Activated CD8-positive, alpha-beta T cell treated with anti-CD3 and anti-CD28 coated beads, Interleukin-2, amount 10 ng/mL, durations not matched to agents 7 days and 5 days (primary cell): ENCODE results near the gene GALNT9. TPM values are rescaled to one million over a fixed set of nuclear protein-coding genes. Genes with fewer than 3 reads are reported as not detected.

Source experiments
- ATAC-seq: fragments of 150-1000 bp; cut with Tn5 transposase; one replicate; pipeline ENCODE4 v1.10.0; 2021; ENCODE audit warnings: moderate library complexity
- CTCF ChIA-PET: fragments of 350-600 bp; sonication (Branson Sonifier 250); formaldehyde crosslinking; loops from one replicate; lab custom pipeline; 2021; ENCODE audit warnings: antibody characterized with exemption; lab: Charles Lee
- POLR2A ChIA-PET: fragments of 350-600 bp; sonication (Branson Sonifier 250); formaldehyde crosslinking; loops from one replicate; lab custom pipeline; 2021; ENCODE audit warnings: antibody characterized with exemption; lab: Charles Lee
- DNase-seq: peaks from one replicate; pipeline ENCODE4 v3.0.0-alpha.2; 2020
- H3K27ac Mint-ChIP-seq: one replicate; pipeline ENCODE4 v1.8.0; 2021; ENCODE audit warnings: mild to moderate bottlenecking, mixed read lengths
- H3K27me3 Mint-ChIP-seq: one replicate; pipeline ENCODE4 v1.8.0; 2021; ENCODE audit warnings: low read depth, mixed read lengths
- H3K36me3 Mint-ChIP-seq: one replicate; pipeline ENCODE4 v1.8.0; 2021; ENCODE audit warnings: low read depth, mixed read lengths
- H3K4me1 Mint-ChIP-seq: one replicate; pipeline ENCODE4 v1.8.0; 2021; ENCODE audit warnings: low read depth, mixed read lengths
- H3K4me3 Mint-ChIP-seq: one replicate; pipeline ENCODE4 v1.8.0; 2021; ENCODE audit warnings: mild to moderate bottlenecking, mixed read lengths
- H3K9me3 Mint-ChIP-seq: one replicate; pipeline ENCODE4 v1.8.0; 2022; ENCODE audit warnings: mixed read lengths; ENCODE audit not compliant: insufficient read depth
- total RNA-seq, 2 experiments: library from RNA; stranded (reverse); gene quantifications; one replicate each; pipeline ENCODE4 v1.2.3, GENCODE V29; 2021

GALNT9 gene
- total RNA-seq, 2 experiments from 2014 or later, result not detected

GRCh38 chr12:132264086-132265010 lies 65.0 kb downstream of the GALNT9 start:
- Mint-ChIP-seq H3K4me3 (no peak overlapping the region), H3K9me3 (no peaks in the 10 kb centered on the region), H3K4me1 (no peaks in the 10 kb centered on the region), H3K27me3 (no peaks in the 10 kb centered on the region), H3K36me3 (no peaks in the 10 kb centered on the region), H3K27ac (no peak overlapping the region)
- CTCF ChIA-PET, result no interaction called here
- POLR2A ChIA-PET, result no interaction called here
- ATAC-seq, result no peak
- no peak for DNase-seq

- Mint-ChIP-seq H3K4me1 (peaks cover 2% of the 10 kb centered on the region), H3K9me3 (no peaks in the 10 kb centered on the region), H3K4me3 (no peak overlapping the region), H3K36me3 (no peaks in the 10 kb centered on the region), H3K27me3 (no peaks in the 10 kb centered on the region), H3K27ac (no peak overlapping the region)
- CTCF ChIA-PET, result no interaction called here
- DNase-seq (no peak), ATAC-seq (no peak)
- POLR2A ChIA-PET, result interaction anchor here (0.7 kb wide), 1 partner anchor 263 kb away, joined by 3 read pairs; no protein-coding TSS in a partner anchor
Measured at GRCh38 chr12:132263451-132264049, 65.8 kb downstream of the GALNT9 start.

GRCh38 chr12:132263061-132263360 lies 66.4 kb downstream of the GALNT9 start:
- H3K36me3 Mint-ChIP-seq, result no peaks in the 10 kb centered on the region
- ChIA-PET CTCF (no interaction called here), POLR2A (interaction anchor here (0.7 kb wide), 1 partner anchor 263 kb away, joined by 3 read pairs; no protein-coding TSS in a partner anchor)
- no peak overlapping the region for H3K27ac Mint-ChIP-seq
- ATAC-seq (no peak), DNase-seq (no peak)
- no peaks in the 10 kb centered on the region for H3K27me3 Mint-ChIP-seq
- peaks cover 2% of the 10 kb centered on the region for H3K4me1 Mint-ChIP-seq
- H3K4me3 Mint-ChIP-seq, result no peak overlapping the region
- no peaks in the 10 kb centered on the region for H3K9me3 Mint-ChIP-seq

- CTCF ChIA-PET, result no interaction called here
- H3K27ac Mint-ChIP-seq, result no peak overlapping the region
- H3K4me1 Mint-ChIP-seq, result peaks cover 2% of the 10 kb centered on the region
- no peak overlapping the region for H3K4me3 Mint-ChIP-seq
- POLR2A ChIA-PET, result interaction anchor here (0.7 kb wide), 1 partner anchor 262 kb away, joined by 3 read pairs; no protein-coding TSS in a partner anchor
- H3K36me3 Mint-ChIP-seq, result no peaks in the 10 kb centered on the region
- DNase-seq, result no peak
- no peaks in the 10 kb centered on the region for H3K9me3 Mint-ChIP-seq
- no peaks in the 10 kb centered on the region for H3K27me3 Mint-ChIP-seq
- no peak for ATAC-seq
Measured at GRCh38 chr12:132262256-132263060, 66.9 kb downstream of the GALNT9 start.

- H3K4me1 Mint-ChIP-seq, result peaks cover 2% of the 10 kb centered on the region
- no peaks in the 10 kb centered on the region for H3K36me3 Mint-ChIP-seq
- ATAC-seq (no peak), DNase-seq (no peak)
- POLR2A ChIA-PET, result no interaction called here
- H3K27me3 Mint-ChIP-seq, result no peaks in the 10 kb centered on the region
- no peak overlapping the region for H3K4me3 Mint-ChIP-seq
- H3K9me3 Mint-ChIP-seq, result no peaks in the 10 kb centered on the region
- no peak overlapping the region for H3K27ac Mint-ChIP-seq
- CTCF ChIA-PET, result interaction anchor here (1.5 kb wide), 1 partner anchor 108 kb away, joined by 4 read pairs; no protein-coding TSS in a partner anchor
Measured at GRCh38 chr12:132261328-132262138, 67.9 kb downstream of the GALNT9 start.

GRCh38 chr12:132260721-132261120 lies 68.7 kb downstream of the GALNT9 start:
- Mint-ChIP-seq H3K4me1 (peaks cover 2% of the 10 kb centered on the region), H3K27ac (no peak overlapping the region), H3K27me3 (no peaks in the 10 kb centered on the region), H3K36me3 (no peaks in the 10 kb centered on the region), H3K9me3 (no peaks in the 10 kb centered on the region), H3K4me3 (no peak overlapping the region)
- CTCF ChIA-PET, result interaction anchor here (1.5 kb wide), 1 partner anchor 107 kb away, joined by 4 read pairs; no protein-coding TSS in a partner anchor
- POLR2A ChIA-PET, result no interaction called here
- no peak for ATAC-seq
- DNase-seq, result no peak

GRCh38 chr12:132259872-132260695 lies 69.3 kb downstream of the GALNT9 start:
- POLR2A ChIA-PET, result no interaction called here
- CTCF ChIA-PET, result no interaction called here
- Mint-ChIP-seq H3K4me1 (peaks cover 2% of the 10 kb centered on the region), H3K36me3 (no peaks in the 10 kb centered on the region), H3K4me3 (no peak overlapping the region), H3K27ac (no peak overlapping the region), H3K27me3 (no peaks in the 10 kb centered on the region), H3K9me3 (no peaks in the 10 kb centered on the region)
- no peak for DNase-seq
- ATAC-seq, result no peak

- H3K4me1 Mint-ChIP-seq, result peaks cover 2% of the 10 kb centered on the region
- no peak overlapping the region for H3K4me3 Mint-ChIP-seq
- H3K27me3 Mint-ChIP-seq, result no peaks in the 10 kb centered on the region
- DNase-seq, result no peak
- POLR2A ChIA-PET, result no interaction called here
- no peaks in the 10 kb centered on the region for H3K36me3 Mint-ChIP-seq
- CTCF ChIA-PET, result no interaction called here
- no peak for ATAC-seq
- no peaks in the 10 kb centered on the region for H3K9me3 Mint-ChIP-seq
- no peak overlapping the region for H3K27ac Mint-ChIP-seq
Measured at GRCh38 chr12:132259364-132259871, 70.0 kb downstream of the GALNT9 start.

- Mint-ChIP-seq H3K4me1 (peaks cover 2% of the 10 kb centered on the region), H3K27ac (no peak overlapping the region), H3K27me3 (no peaks in the 10 kb centered on the region), H3K9me3 (no peaks in the 10 kb centered on the region), H3K36me3 (no peaks in the 10 kb centered on the region), H3K4me3 (no peak overlapping the region)
- DNase-seq, result no peak
- ATAC-seq, result no peak
- ChIA-PET POLR2A (no interaction called here), CTCF (no interaction called here)
Measured at GRCh38 chr12:132258543-132258942, 70.8 kb downstream of the GALNT9 start.

GRCh38 chr12:132257955-132258490 lies 71.4 kb downstream of the GALNT9 start:
- Mint-ChIP-seq H3K27ac (no peak overlapping the region), H3K4me3 (no peak overlapping the region), H3K4me1 (peaks cover 2% of the 10 kb centered on the region), H3K9me3 (no peaks in the 10 kb centered on the region), H3K27me3 (no peaks in the 10 kb centered on the region), H3K36me3 (no peaks in the 10 kb centered on the region)
- CTCF ChIA-PET, result no interaction called here
- DNase-seq (no peak), ATAC-seq (no peak)
- POLR2A ChIA-PET, result no interaction called here
